Activated CD4-positive, alpha-beta T cell treated with anti-CD3 and anti-CD28 coated beads for 4 hours (primary cell): ENCODE measurements around the gene KCNAB2.

Experiments used
- DNase-seq, 2 donors: peaks; one replicate each; pipeline ENCODE4 v3.0.0-alpha.2; 2020

The KCNAB2 gene

GRCh38 chr1:6033986-6034749 is 11.5 kb upstream of the KCNAB2 start:
- DNase-seq, result peak in 1 of 2 donors; percentile 30

- no peak for DNase-seq
Observed at GRCh38 chr1:6034750-6035096, 11.0 kb upstream of the KCNAB2 start.

- DNase-seq, result no peak
Observed at GRCh38 chr1:6035303-6035702, 10.4 kb upstream of the KCNAB2 start.

- no peak for DNase-seq
Observed at GRCh38 chr1:6035719-6036118, 10.0 kb upstream of the KCNAB2 start.

- no peak for DNase-seq
Observed at GRCh38 chr1:6037338-6037762, 8.3 kb upstream of the KCNAB2 start.

- DNase-seq, result no peak
Observed at GRCh38 chr1:6038603-6039002, 7.1 kb upstream of the KCNAB2 start.

- no peak for DNase-seq
Observed at GRCh38 chr1:6039031-6039430, 6.7 kb upstream of the KCNAB2 start.

GRCh38 chr1:6040444-6040843 is 5.2 kb upstream of the KCNAB2 start:
- no peak for DNase-seq

- no peak for DNase-seq
Observed at GRCh38 chr1:6040861-6041415, 4.8 kb upstream of the KCNAB2 start.

GRCh38 chr1:6041432-6042062 is 4.1 kb upstream of the KCNAB2 start:
- DNase-seq, result peak in 1 of 2 donors; percentile 10

- DNase-seq, result no peak
Observed at GRCh38 chr1:6043561-6043960, 2.1 kb upstream of the KCNAB2 start.

- no peak for DNase-seq
Observed at GRCh38 chr1:6044481-6045109, 1.1 kb upstream of the KCNAB2 start.

- no peak for DNase-seq
Observed at GRCh38 chr1:6045110-6045502, 582 bp upstream of the KCNAB2 start.

GRCh38 chr1:6046279-6046678 is 591 bp downstream of the KCNAB2 start:
- DNase-seq, result no peak

GRCh38 chr1:6048179-6048867 is 2.6 kb downstream of the KCNAB2 start:
- DNase-seq, result no peak

- no peak for DNase-seq
Observed at GRCh38 chr1:6049419-6049818, 3.7 kb downstream of the KCNAB2 start.

GRCh38 chr1:6051423-6051822 is 5.7 kb downstream of the KCNAB2 start:
- DNase-seq, result no peak

GRCh38 chr1:6052543-6053205 is 7.0 kb downstream of the KCNAB2 start:
- peak; percentile 17 to 45 for DNase-seq

GRCh38 chr1:6053206-6053546 is 7.5 kb downstream of the KCNAB2 start:
- no peak for DNase-seq

GRCh38 chr1:6054596-6054995 is 8.9 kb downstream of the KCNAB2 start:
- no peak for DNase-seq

GRCh38 chr1:6056572-6056948 is 10.9 kb downstream of the KCNAB2 start:
- DNase-seq, result no peak

GRCh38 chr1:6057170-6057845 is 11.6 kb downstream of the KCNAB2 start:
- no peak for DNase-seq
